GM21619 (cell line): ENCODE results near the gene XRRA1.

ENCODE experiments used
- ATAC-seq: cut with Tn5 transposase; IDR thresholded peaks from one replicate; pipeline ENCODE4 v1.9.1; 2021; ENCODE audit not compliant: unreplicated experiment

Gene XRRA1

GRCh38 chr11:74952752-74953151, 3.9 kb upstream of the XRRA1 start:
- ATAC-seq, result no peak

DNA sequence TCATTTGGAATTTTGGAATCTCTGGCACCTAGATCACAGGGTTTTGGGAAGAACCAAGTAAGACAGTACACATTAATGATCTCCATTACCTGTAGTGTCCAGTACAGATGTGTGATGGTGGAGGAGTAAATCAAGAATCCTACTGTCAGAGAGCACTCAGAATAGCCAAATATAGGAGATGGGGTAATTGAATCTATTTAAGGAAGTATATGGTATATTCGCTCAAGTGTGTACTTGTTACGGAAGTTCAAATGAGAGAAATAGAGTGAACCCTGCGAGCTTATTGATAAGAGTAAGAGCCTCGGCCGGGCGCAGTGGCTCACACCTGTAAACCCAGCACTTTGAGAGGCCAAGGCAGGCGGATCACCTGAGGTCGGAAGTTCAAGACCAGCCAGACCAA, 2.3 kb upstream of the XRRA1 start:
- ATAC-seq, result no peak

- no peak for ATAC-seq
Observed at GRCh38 chr11:74950374-74950969, 1.6 kb upstream of the XRRA1 start.

DNA sequence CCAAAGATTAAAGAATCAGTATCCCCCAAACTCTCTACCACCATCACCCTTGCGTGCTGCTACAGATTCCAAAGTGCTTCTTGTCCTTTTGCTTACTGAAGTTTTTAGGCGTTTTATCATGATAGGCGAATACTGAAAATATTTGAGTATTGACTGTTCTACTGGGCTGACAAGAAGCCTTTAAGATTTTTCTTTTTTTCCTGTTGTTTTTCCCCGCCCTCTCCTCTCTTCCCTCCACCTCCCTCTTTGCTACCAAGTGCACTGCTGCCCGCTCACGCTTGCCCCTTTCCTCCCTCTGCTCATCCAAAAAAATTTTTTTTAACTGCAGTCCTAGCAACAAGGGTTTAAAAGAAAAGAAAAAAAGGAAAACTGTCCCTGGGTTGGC, 854 bp upstream of the XRRA1 start:
- no peak for ATAC-seq

DNA sequence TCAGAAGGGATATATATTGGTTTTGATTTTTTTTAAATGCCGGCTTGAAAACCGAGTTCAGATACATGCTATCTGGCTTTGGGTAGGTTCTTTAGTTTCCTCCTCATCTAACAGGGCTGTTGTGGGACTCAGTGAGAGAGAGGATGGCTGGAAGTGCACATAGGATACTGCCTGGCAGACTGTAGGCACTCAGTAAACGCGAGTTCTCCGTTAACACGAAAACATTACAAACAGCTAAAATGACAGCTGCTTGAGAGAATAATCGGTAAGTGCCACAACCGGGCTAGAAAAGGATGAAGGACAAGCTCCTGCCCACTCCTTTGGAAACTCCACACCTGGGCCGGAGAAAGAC, 369 bp downstream of the XRRA1 start:
- ATAC-seq, result peak; percentile 4

- no peak for ATAC-seq
Observed at GRCh38 chr11:74942073-74942759, 6.7 kb downstream of the XRRA1 start.

DNA sequence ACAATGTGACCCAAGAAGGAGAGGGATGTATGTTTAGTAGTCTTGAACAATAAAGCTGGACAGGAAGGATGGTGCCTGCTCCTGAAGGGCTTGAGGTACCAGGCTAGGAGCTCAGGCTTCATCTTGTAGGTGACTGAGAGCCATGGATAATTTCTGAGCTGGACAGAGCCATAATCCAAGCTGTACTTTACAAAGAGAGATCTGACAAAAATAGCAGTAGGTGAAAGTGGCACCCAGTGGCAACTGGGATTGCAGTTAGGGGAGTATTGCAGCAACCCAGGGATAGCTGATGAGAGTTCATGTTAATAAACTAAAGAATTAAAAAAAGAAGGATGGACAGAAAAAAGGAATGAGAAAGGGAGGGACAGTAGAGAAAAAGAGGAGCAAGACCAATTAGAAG, 7.4 kb downstream of the XRRA1 start:
- ATAC-seq, result no peak

DNA sequence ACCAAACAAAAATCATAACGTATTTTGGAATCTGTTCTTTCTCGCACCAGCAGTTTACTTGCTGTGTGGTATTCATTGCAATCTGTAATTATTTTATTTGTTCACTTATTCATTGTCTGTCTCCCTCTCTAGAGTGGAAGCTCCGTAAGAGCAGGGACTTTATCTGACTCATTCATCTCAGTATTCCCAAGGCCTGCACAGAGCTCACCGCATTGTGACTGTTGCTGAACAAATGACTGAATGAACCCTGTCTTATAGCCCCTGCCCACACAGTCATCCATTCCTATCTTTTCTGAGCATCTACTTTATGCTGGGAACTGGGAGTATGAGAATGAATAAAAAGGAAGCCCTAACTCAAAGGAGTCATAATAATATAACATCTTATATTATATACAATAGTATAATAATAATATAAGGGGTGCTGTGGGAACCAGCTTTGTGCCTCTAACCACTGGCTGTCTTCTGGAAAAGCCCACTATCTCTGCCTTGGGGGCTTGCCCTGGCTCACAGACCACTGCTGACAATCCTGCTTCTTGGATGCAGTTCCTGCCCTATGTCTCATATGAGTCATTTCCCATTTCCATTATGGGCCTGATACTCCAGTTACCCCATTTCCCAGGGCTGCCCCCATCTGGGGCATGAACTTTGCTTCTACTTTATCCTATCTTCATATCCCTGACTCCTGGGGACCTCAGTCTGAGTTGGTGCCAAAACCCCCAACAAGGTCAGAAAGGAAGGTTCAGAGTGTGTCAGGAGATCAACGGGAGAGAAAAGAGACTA, 11.0 kb downstream of the XRRA1 start:
- ATAC-seq, result no peak

DNA sequence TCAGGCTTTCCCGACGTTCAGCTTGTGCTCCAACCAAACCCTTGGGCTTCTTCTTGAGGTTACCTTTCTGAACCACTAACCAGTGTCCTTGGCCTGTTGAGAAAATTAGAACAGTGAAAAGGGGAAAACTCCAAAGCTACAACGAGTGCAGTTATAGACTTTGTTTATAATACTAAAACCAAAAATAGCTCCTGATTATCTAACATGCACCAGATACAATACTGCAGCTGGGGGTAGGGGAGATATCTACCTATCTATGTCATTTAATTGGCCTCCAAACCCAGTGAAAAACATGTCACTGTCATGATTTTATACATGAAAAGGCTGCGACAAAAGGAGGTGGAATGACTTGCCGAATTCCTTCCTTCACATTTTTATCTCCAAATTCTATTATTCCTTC, 11.9 kb downstream of the XRRA1 start:
- ATAC-seq, result no peak

- no peak for ATAC-seq
Observed at GRCh38 chr11:74936087-74936486, 12.8 kb downstream of the XRRA1 start.

DNA sequence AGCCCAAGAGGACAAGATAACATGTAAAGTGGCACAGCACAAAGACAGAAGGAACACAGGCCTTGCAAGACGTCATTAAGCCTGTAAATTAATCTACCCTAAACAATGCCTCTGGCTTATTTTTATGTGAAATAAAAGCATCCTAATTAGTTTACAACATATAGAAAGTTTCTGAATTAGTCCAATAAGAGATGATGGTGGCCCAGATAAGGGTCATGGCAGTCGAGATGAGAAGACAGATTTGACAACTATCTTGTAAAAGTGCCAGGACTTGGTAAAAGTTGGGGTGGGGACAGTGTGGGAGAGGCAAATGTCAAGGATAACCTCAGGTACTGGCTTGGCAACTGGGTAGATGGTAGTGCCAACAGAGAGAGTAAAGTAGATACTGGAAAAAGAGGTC, 13.6 kb downstream of the XRRA1 start:
- ATAC-seq, result no peak

DNA sequence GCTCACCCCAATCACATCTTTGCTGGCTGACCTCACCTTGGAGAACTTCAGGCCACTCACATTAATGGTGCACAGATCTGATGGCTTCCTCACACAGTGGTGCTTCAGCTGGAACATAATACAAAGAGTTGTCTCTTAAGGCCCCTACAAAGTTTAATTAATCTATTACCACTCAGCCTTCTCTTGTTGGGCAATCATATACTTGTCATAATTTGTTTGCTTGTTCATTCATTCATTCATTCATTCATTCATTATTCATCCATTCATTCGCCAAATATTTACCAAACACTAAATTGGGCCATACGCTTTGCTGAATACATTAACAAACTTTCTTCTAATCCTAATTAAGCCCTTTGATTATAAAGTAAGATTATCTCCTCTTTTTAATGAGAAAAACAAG, 15.1 kb downstream of the XRRA1 start:
- ATAC-seq, result no peak

DNA sequence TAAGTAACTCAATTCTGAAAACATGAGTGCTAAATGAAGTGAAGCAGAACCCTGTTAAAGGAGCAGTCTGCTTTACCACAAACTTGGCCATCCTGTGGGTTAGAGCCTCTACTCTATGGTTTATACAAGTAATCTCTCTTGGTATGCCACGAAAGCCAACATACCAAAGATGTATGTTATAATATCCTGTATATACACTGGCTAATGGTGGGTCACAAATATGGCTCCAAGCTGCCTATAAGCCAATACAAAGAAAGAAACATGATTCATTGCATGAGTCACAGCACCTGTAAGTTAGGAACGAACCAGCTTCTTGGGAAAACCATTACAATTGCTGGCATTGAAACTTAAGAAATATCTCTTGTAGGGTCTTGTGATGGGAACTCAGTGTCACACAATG, 16.1 kb downstream of the XRRA1 start:
- ATAC-seq, result no peak

- no peak for ATAC-seq
Observed at GRCh38 chr11:74932169-74932568, 16.7 kb downstream of the XRRA1 start.

DNA sequence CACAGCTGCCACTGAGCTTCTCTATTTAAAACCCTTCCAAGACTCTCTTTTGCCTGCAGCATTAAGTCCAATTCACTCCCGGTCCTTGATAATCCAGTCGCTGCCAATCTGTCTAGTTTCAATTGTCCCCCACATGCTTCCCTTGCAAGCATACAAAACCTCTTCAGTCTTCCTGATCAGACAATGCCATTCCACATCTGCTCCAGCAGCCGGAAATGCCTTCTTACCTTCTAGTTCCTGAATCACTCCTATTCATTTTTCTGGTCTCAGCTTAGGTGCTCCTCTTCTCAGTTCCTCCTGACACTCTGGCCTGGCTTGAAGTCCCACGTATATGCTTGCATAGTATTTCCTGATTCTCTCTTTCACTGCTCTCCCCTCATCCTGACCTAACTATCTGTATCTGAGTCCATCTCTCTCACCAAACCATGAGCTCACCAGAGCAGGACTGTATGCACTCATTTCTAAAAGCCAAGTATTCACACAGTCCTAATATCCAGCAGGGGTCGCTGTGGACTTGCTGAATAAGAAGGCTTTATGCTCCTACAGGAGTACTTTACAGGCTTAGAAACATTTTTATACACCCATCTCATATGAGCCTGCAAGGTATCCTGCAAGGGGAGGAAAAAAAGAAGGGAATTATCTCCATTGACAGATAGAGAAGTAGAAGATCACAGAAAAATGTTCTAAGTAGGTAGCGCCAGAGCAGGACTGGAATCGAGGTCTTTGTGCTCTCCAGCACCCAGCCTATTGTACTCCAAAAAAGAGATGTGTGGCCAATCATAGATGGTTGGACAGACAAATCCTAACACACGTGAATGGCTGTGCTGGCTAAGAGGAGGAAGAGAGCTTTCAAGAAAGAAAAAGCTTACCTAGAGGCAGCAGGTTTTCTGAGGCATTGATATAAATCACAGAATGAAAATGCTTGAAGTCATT, 19.2 kb downstream of the XRRA1 start:
- peak; percentile 71 for ATAC-seq

- ATAC-seq, result no peak
Observed at GRCh38 chr11:74927496-74927895, 21.4 kb downstream of the XRRA1 start.

GRCh38 chr11:74926304-74927030, 22.4 kb downstream of the XRRA1 start:
- ATAC-seq, result no peak

DNA sequence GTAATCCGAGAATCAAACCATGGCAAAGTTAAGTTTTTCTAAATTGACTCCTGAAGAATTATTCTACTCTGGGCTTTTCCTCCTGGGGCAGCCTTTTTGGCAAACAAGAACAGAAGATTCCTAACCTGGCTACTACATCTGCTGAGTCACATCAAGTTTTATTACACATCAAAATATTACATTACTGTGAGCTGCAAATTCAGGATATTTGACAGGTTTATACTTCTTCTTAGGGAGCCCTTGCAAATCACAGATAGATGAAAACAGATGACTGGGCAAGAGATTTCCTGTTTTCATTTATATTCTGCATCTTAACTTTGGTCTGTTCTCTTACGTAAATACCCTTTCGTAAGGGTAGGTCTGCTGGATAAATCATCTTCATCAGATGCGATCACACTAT, 23.6 kb downstream of the XRRA1 start:
- ATAC-seq, result no peak

DNA sequence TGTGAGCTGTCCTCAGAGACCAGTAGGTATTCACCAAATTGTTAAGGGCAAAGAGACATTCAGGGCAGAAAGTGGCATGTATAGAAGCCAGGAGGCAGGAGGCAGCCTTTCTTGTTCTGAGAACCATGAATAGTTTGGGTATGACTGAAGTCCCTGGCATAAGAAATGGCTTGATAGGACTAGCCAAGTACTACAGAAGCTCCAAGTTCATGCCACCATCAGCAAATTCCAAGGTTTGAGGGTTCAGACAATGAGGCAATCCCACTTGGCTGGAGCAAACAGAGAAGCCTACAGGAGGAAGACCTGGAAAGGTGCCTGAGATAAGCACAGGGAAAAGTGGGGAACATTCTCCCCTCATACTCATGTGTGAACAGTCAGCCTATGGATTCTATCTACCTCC, 25.8 kb downstream of the XRRA1 start:
- ATAC-seq, result no peak

DNA sequence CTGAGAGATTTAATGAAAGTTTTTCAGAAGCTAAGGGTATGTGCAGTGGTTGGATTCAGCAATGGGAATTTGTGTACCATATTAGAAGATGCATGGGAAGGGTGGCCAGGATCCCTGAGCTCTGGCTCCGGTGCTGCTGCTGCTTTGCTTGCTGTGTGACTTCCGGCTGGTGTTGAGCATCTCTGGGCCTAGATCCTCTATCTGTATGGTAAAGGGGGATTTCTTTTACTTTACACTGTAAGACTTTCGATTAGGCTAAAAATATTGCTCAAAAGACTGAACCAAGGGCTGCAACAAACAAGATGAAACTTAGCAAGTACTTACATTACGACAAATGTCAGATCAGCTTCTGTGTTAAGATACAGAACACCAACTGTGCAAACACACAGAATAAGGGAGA, 39.1 kb downstream of the XRRA1 start:
- no peak for ATAC-seq

GRCh38 chr11:74909385-74909784, 39.5 kb downstream of the XRRA1 start:
- no peak for ATAC-seq
